ENCODE data around the gene GPR33.

- TF ChIP-seq ZNF70 (CRISPR knock-in tag; IDR thresholded peaks at IDR 0.05) (no peak), ESRRG (CRISPR knock-in tag; IDR thresholded peaks at IDR 0.05) (no peak), POU6F1 (CRISPR knock-in tag; IDR thresholded peaks at IDR 0.05; ENCODE audit: borderline replicate concordance, low read depth) (no peak), ZFP30 (CRISPR knock-in tag; IDR thresholded peaks at IDR 0.05) (no peak), ARNTL (CRISPR knock-in tag; IDR thresholded peaks at IDR 0.05; ENCODE audit: borderline replicate concordance, low read depth) (no peak), GLIS3 (CRISPR knock-in tag; IDR thresholded peaks at IDR 0.05) (no peak), PATZ1 (CRISPR knock-in tag; IDR thresholded peaks at IDR 0.05; ENCODE audit: borderline replicate concordance) (no peak), BACH2 (CRISPR knock-in tag; IDR thresholded peaks at IDR 0.05; ENCODE audit: borderline replicate concordance) (no peak), ZFP3 (CRISPR knock-in tag; IDR thresholded peaks at IDR 0.05) (no peak), TSHZ2 (CRISPR knock-in tag; IDR thresholded peaks at IDR 0.05) (no peak), RARB (CRISPR knock-in tag; IDR thresholded peaks at IDR 0.05) (no peak), CSRNP3 (CRISPR knock-in tag; IDR thresholded peaks at IDR 0.05) (no peak), ZNF8 (CRISPR knock-in tag; IDR thresholded peaks at IDR 0.05) (no peak)
Observed at GRCh38 chr14:31439561-31439960, 48.3 kb downstream of the GPR33 start.

Measured in SK-N-SH treated with all-trans-retinoic acid at 6 μM for 48 hours (cell line).